Psoas muscle (tissue), 8 donors: ENCODE measurements around the gene TBL1XR1. TPM values are rescaled to one million over a fixed set of nuclear protein-coding genes. Genes with fewer than 3 reads are reported as not detected.

Experiments used
- ATAC-seq, 4 donors: fragments of 200-7000 bp; cut with Tn5 transposase; one replicate each; pipeline ENCODE4 v1.9.1; 2020; ENCODE audit warnings: moderate library complexity in 3 of 4, mild to moderate bottlenecking in 2 of 4
- DNase-seq, 2 donors: peaks; one replicate each; pipeline ENCODE4 v3.0.0-alpha.2; 2020
- H3K27ac ChIP-seq: fragments of 200-600 bp; one replicate; pipeline ENCODE4 v1.8.0; 2022
- H3K27me3 ChIP-seq, 3 donors: fragments of 200-600 bp in 1 of 3; one replicate each; pipeline versions ENCODE4 v1.6.1 to v1.8.0; 2013 to 2022; ENCODE audit warnings: low read length in 2 of 3, mild to moderate bottlenecking in 2 of 3, moderate library complexity in 1 of 3; ENCODE audit not compliant: insufficient read depth in 3 of 3
- H3K36me3 ChIP-seq, 2 donors: fragments of 200-600 bp in 1 of 2; one replicate each; pipeline versions ENCODE4 v1.6.1 to v1.8.0; 2013 to 2022; ENCODE audit warnings: low read depth in 1 of 2, mild to moderate bottlenecking in 1 of 2, moderate library complexity in 1 of 2; ENCODE audit not compliant: insufficient read depth in 1 of 2
- H3K4me1 ChIP-seq: fragments of 200-600 bp; one replicate; pipeline ENCODE4 v1.8.0; 2022
- H3K4me3 ChIP-seq: fragments of 200-600 bp; one replicate; pipeline ENCODE4 v1.8.0; 2022; ENCODE audit warnings: mild to moderate bottlenecking
- H3K9me3 ChIP-seq: fragments of 200-600 bp; one replicate; pipeline ENCODE4 v1.8.0; 2022
- CTCF ChIP-seq: fragments of 200-600 bp; IDR thresholded peaks from one replicate; pipeline ENCODE4 v1.8.0; 2022; ENCODE audit warnings: antibody characterized with exemption
- WGBS, 3 donors: extraction: QIAGEN DNeasy Blood & Tissue Kit; methylation state at CpG; one replicate each; pipeline versions ENCODE4 v1.1.6 to v1.1.7; 2013; 5-methylcytosine and 5-hydroxymethylcytosine counted together
- intact Hi-C, 2 donors: fragments of 100-400 bp; cut with DNase I; formaldehyde crosslinking; loops; one replicate each; pipeline versions ENCODE4 v1.11.0 to v1.14.2; 2022
- polyA plus RNA-seq, 3 donors: library from polyadenylated mRNA; stranded (reverse); fragments of 200-250 nt; gene quantifications; one replicate each; pipeline ENCODE4 v1.2.3, GENCODE V29; 2013
- total RNA-seq, 4 donors: library from RNA; stranded (reverse); fragmentation: NEBNext Ultra II Directional in 2 of 4; extraction: Animal tissue kit (Norgen Biotek cat#: 25700) in 2 of 4; gene quantifications; one replicate each; pipeline versions ENCODE4 v1.2.1 to v1.2.4, GENCODE V29; 2021 to 2023
- donor health status: healthy with polysubstance abuse.
- donor health status: DM: no; HTN: no; CAD: no; lungs with moderate emphysema.
- donor health status: Bipolar disorder and iron deficiency.
- donor health status: healthy.
- donor health status: DM: yes; HTN: yes; CAD: no.
- donor health status: DM: no; HTN: no; CAD: no.
- donor health status: DM: no; HTN: no; CAD: no.
- donor health status: DM: yes; HTN: yes; CAD: no.

The TBL1XR1 gene
- total and polyA plus RNA-seq, 7 donors, result 7.3 to 97.4 (median 58.6) TPM

DNA sequence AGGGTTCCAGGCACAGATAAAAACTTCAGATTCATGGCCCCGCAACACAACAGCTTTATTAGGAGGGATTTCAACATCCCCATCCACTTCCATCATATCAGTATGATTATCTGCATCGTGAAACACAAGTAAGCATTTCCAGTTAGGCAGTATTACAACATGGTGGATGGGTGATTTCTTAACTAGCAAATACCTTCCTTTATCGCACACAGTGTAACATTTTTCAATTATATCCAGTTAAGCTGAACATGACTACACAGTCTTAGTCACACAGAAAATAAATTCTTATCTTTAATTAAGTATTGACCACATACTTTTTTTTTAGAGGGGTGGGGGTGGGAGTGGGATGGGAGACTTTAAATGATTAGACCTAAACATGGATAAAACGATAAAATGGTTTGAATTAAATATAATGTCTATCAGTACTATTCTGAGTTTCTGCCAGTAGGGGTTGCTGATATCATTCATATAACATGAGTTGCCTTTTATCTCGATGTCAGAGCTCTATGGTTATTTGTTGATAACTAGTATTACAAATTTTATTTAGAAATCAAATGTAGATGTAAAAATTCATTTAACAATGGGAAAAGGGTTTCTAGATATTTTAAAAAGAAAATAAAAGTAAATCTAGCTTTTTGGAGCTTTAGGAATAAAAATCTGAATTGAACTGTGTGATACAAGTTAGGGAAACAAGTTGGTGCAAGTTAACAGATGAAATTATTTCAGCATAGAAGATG lies 146.6 kb downstream of the TBL1XR1 start:
- no peak overlapping the region for H3K27ac ChIP-seq
- H3K9me3 ChIP-seq, result no peaks in the 10 kb centered on the region
- peak; percentile 57 to 83 (median 68) for ATAC-seq
- TF ChIP-seq CTCF, result peak; percentile 65
- intact Hi-C loops, result loop anchor here (5.0 kb wide), 3 partner anchors 142 to 1337 kb away; partner anchors contain the start of gene TBL1XR1 (in 1 of the 2)
- H3K27me3 ChIP-seq, result no peaks in the 10 kb centered on the region
- no peak overlapping the region for H3K4me3 ChIP-seq
- H3K4me1 ChIP-seq, result peaks cover 5% of the 10 kb centered on the region
- no peak for DNase-seq
- H3K36me3 ChIP-seq, result peaks cover 0 to 51% of the 10 kb centered on the region in 2 donors
- WGBS, 3 donors, result 48 to 52% (median 49%) methylated on average over 5 of the region's 5 CpGs

DNA sequence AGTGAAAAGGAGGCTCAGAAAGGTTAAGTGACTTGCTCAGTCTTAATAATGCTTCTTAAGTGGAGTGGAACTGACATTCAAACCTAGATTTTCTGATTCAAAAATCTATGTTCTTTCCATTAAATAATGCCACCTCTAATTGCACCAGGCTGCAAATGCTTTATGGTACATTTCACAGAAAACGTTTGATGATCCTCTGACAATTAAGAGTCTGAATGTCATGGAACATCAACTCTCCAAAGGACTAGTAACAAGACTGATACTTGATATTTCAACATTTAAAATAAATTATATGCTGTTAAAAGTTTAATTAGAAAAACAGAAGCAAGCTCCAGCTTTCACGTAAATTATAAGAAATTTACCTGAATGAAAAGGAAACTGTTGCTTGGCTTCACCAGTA lies 151.5 kb downstream of the TBL1XR1 start:
- ATAC-seq (no peak), DNase-seq (no peak)
- H3K4me1 ChIP-seq, result peaks cover 15% of the 10 kb centered on the region
- TF ChIP-seq CTCF, result no peak
- H3K4me3 ChIP-seq, result no peak overlapping the region
- 66 to 83% (median 71%) methylated on average over 2 of the region's 2 CpGs for WGBS, 3 donors
- intact Hi-C loops, result loop anchor here (5.0 to 10.0 kb wide), 4 partner anchors 312 to 729 kb away; no protein-coding TSS in a partner anchor
- H3K9me3 ChIP-seq, result peaks cover 3% of the 10 kb centered on the region
- no peaks in the 10 kb centered on the region for H3K27me3 ChIP-seq
- H3K27ac ChIP-seq, result no peak overlapping the region
- H3K36me3 ChIP-seq, result peaks cover 0 to 73% of the 10 kb centered on the region in 2 donors

DNA sequence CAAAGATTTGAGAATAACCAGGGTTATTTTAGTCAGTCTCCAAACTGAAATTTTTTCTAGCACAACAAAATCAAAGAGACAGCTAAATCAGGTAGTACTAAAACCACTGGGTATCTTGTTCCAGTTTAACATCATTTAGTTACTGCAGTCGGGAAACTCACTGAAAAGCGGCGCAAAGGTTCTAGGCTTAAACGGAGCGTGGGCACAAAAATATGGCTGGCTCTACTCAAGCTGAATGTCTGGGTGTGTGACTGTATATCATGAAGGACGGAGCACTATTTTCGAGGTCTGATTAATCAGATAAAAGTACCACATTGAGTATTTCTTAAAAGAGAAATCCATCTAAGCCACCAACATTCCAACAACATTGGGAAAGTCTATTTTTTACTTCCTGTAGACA lies 152.1 kb downstream of the TBL1XR1 start:
- ATAC-seq (no peak), DNase-seq (no peak)
- 95 to 98% (median 96%) methylated on average over 7 of the region's 7 CpGs for WGBS, 3 donors
- TF ChIP-seq CTCF, result no peak
- Histone ChIP-seq H3K4me3 (no peak overlapping the region), H3K27ac (no peak overlapping the region), H3K9me3 (peaks cover 3% of the 10 kb centered on the region), H3K4me1 (peaks cover 19% of the 10 kb centered on the region), H3K36me3 (peaks cover 0 to 73% of the 10 kb centered on the region in 2 donors), H3K27me3 (no peaks in the 10 kb centered on the region)
- intact Hi-C loops, result loop anchor here (5.0 to 10.0 kb wide), 4 partner anchors 312 to 730 kb away; no protein-coding TSS in a partner anchor

DNA sequence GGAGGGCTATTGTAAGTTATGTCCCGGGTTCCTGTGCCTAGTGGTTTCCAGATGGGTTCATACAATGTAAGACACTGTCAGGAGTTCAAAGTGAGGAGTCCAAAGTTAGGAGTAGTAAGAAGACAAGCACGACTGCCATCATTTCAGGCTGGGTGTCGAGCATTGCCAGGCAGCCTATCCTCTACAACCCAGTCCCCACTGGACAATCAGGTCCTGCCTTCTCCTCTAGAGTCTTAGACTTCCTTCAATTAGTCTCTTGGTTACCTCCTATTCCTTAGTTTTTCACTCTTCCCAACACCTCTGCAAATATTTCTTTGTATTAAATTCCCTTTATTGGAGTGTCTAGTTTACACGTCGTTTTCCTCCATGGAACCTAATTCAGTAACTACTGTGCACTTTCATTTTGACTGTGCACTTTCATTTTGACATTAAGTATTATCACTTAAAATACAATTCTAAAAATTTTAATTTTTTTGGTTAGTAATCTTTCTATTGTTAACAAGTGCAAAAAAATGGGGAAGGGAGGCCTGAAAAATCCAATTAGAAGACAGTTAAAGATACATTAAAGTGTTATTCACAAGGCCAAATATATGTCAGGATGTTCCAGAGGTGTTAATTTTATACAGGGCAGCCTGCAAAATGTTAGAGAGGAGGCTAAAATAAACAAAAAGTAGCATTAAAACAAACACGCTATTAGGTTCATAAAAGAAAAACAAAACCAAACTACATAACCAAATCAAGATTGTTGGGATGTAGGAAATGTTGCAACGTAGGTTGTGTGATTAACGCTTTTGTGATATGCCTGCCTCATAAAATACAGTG lies 155.3 kb downstream of the TBL1XR1 start:
- Histone ChIP-seq H3K4me3 (no peak overlapping the region), H3K4me1 (peaks cover 30% of the 10 kb centered on the region), H3K27me3 (no peaks in the 10 kb centered on the region), H3K36me3 (peaks cover 0 to 54% of the 10 kb centered on the region in 2 donors), H3K9me3 (peaks cover 3% of the 10 kb centered on the region), H3K27ac (peak overlapping the region; percentile 67)
- WGBS, 3 donors, result 79 to 91% (median 85%) methylated on average over 8 of the region's 8 CpGs
- ATAC-seq, result peak in 1 of 4 donors; percentile 17
- DNase-seq, result no peak
- intact Hi-C loops, result loop anchor here in 1 of 2 donors (10.0 kb wide), 1 partner anchor 733 kb away; no protein-coding TSS in a partner anchor
- no peak for TF ChIP-seq CTCF
